RWPE2 (cell line): Measurements from ENCODE around the gene POLR3B.

Source experiments
- ATAC-seq: fragments of 200-7000 bp; cut with Tn5 transposase; 3 replicates; pipeline ENCODE4 v1.9.1; 2021; ENCODE audit warnings: low read depth
- DNase-seq: peaks from one replicate; pipeline ENCODE4 v3.0.0-alpha.2; 2020; ENCODE audit warnings: low spot score
- H3K27ac ChIP-seq: fragments of 450-650 bp; 2 replicates; pipeline ENCODE4 v1.5.1; 2017; ENCODE audit warnings: mild to moderate bottlenecking; ENCODE audit not compliant: poor library complexity, severe bottlenecking
- H3K27me3 ChIP-seq: fragments of 250-450 bp; sonication (Bioruptor Pico); 2 replicates; pipeline ENCODE4 v1.5.1; 2021; ENCODE audit warnings: mild to moderate bottlenecking, moderate library complexity; ENCODE audit not compliant: insufficient read depth, poor library complexity, severe bottlenecking
- H3K36me3 ChIP-seq: fragments of 250-450 bp; sonication (Bioruptor Pico); 2 replicates; pipeline ENCODE4 v1.5.1; 2020; ENCODE audit warnings: low read depth, mild to moderate bottlenecking, moderate library complexity
- H3K4me1 ChIP-seq: fragments of 250-450 bp; sonication (Bioruptor Pico); 2 replicates; pipeline ENCODE4 v1.5.1; 2021; ENCODE audit warnings: mild to moderate bottlenecking, moderate library complexity; ENCODE audit not compliant: insufficient read depth, poor library complexity, severe bottlenecking
- H3K4me3 ChIP-seq: fragments of 250-450 bp; sonication (Bioruptor Pico); 2 replicates; pipeline ENCODE4 v1.5.1; 2021; ENCODE audit warnings: mild to moderate bottlenecking, moderate library complexity; ENCODE audit not compliant: severe bottlenecking
- H3K9me3 ChIP-seq: fragments of 250-450 bp; sonication (Bioruptor Pico); 2 replicates; pipeline ENCODE4 v1.5.1; 2021; ENCODE audit warnings: mild to moderate bottlenecking, moderate library complexity; ENCODE audit not compliant: severe bottlenecking
- CTCF ChIP-seq: fragments of 450-650 bp; IDR thresholded peaks from one replicate; pipeline ENCODE4 v1.5.1; 2017; ENCODE audit warnings: mild to moderate bottlenecking, moderate library complexity; ENCODE audit not compliant: poor library complexity, severe bottlenecking

Gene POLR3B

GRCh38 chr12:106480251-106480650 lies 122.7 kb downstream of the POLR3B start:
- Histone ChIP-seq H3K9me3 (no peaks in the 10 kb centered on the region), H3K4me1 (no peaks in the 10 kb centered on the region), H3K4me3 (no peak overlapping the region), H3K27ac (no peak overlapping the region), H3K36me3 (no peaks in the 10 kb centered on the region), H3K27me3 (no peaks in the 10 kb centered on the region)
- no peak for ATAC-seq
- DNase-seq = no peak
- no peak for TF ChIP-seq CTCF

GRCh38 chr12:106481246-106481645 lies 123.7 kb downstream of the POLR3B start:
- H3K4me1 ChIP-seq = no peaks in the 10 kb centered on the region
- H3K27ac ChIP-seq = no peak overlapping the region
- no peak for ATAC-seq
- DNase-seq = no peak
- H3K4me3 ChIP-seq = no peak overlapping the region
- H3K36me3 ChIP-seq = no peaks in the 10 kb centered on the region
- no peaks in the 10 kb centered on the region for H3K27me3 ChIP-seq
- no peak for TF ChIP-seq CTCF
- no peaks in the 10 kb centered on the region for H3K9me3 ChIP-seq

GRCh38 chr12:106487664-106488063 lies 130.1 kb downstream of the POLR3B start:
- DNase-seq = no peak
- no peak overlapping the region for H3K27ac ChIP-seq
- H3K27me3 ChIP-seq = no peaks in the 10 kb centered on the region
- no peaks in the 10 kb centered on the region for H3K4me1 ChIP-seq
- ATAC-seq = no peak
- H3K4me3 ChIP-seq = no peak overlapping the region
- TF ChIP-seq CTCF = no peak
- H3K36me3 ChIP-seq = no peaks in the 10 kb centered on the region
- no peaks in the 10 kb centered on the region for H3K9me3 ChIP-seq

- ATAC-seq (no peak), DNase-seq (no peak)
- Histone ChIP-seq H3K9me3 (no peaks in the 10 kb centered on the region), H3K4me3 (no peak overlapping the region), H3K36me3 (no peaks in the 10 kb centered on the region), H3K27me3 (no peaks in the 10 kb centered on the region), H3K4me1 (no peaks in the 10 kb centered on the region), H3K27ac (no peak overlapping the region)
- no peak for TF ChIP-seq CTCF
These were observed 131.3 kb downstream of the POLR3B start for GRCh38 chr12:106488884-106489283.

GRCh38 chr12:106490264-106490663 lies 132.7 kb downstream of the POLR3B start:
- no peak for TF ChIP-seq CTCF
- no peak overlapping the region for H3K27ac ChIP-seq
- ATAC-seq = no peak
- no peak overlapping the region for H3K4me3 ChIP-seq
- H3K9me3 ChIP-seq = no peaks in the 10 kb centered on the region
- H3K27me3 ChIP-seq = no peaks in the 10 kb centered on the region
- DNase-seq = no peak
- no peaks in the 10 kb centered on the region for H3K4me1 ChIP-seq
- no peaks in the 10 kb centered on the region for H3K36me3 ChIP-seq
